Measurements from ENCODE around the gene FUCA1.
"Not testable (repeated sequence)": the region's sequence is repeated elsewhere in the genome, so short reads cannot be mapped to it uniquely, and the experiment has no call there.

The FUCA1 gene

DNA sequence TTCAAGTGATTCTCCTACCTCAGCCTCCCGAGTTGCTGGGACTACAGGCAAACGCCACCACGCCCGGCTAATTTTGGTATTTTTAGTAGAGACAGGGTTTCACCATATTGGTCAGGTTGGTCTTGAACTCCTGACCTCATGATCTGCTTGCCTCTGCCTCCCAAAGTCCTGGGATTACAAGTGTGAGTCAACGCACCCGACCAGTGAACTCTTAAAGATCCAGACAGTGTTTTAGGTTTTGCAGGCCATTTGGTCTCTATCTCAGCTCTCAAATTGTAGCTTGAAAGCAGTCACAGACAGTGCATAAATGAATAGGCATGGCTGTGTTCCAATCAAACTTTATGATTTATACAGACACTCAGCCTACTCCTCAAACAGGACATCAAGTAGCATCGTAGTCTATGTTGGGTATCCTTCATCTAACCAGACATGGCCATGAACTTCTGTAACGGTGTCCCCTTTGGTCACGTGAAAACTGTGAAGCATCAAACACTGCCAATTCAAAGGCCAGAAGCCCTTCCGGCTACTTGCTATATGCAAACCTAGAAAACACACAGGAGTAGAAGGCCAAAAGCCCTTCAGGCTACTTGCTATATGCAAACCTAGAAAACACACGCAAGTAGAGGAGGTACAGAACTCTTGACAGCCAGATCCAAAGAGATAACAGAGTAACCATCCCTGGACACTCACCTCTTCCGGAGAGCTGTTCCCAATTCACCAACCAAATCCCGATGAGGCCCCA is 3.1 kb downstream of the FUCA1 start:
- no peak overlapping the region for H3K4me3 ChIP-seq (IDR thresholded peaks at IDR 0.05; ENCODE audit: insufficient read depth, low read depth, low read length)
- H3K27ac ChIP-seq = no peak overlapping the region
- peaks cover 2% of the 10 kb centered on the region; the same call in 1 of the 2 replicates for H3K36me3 ChIP-seq (ENCODE audit: insufficient read depth)
- H3K4me1 ChIP-seq (ENCODE audit: low read depth, poor library complexity, severe bottlenecking) = peaks cover 32% of the 10 kb centered on the region
- no peak overlapping the region for H3K9ac ChIP-seq
- no peak overlapping the region for H2AFZ ChIP-seq (ENCODE audit: low read depth)
- no peaks in the 10 kb centered on the region for H4K20me1 ChIP-seq (ENCODE audit: insufficient read depth)
- H3K79me2 ChIP-seq (ENCODE audit: insufficient read depth, low read depth) = no peaks in the 10 kb centered on the region
- peak overlapping the region; percentile 7; the same call in 1 of the 2 replicates for H3K4me2 ChIP-seq
- TF ChIP-seq, protein P1, sequence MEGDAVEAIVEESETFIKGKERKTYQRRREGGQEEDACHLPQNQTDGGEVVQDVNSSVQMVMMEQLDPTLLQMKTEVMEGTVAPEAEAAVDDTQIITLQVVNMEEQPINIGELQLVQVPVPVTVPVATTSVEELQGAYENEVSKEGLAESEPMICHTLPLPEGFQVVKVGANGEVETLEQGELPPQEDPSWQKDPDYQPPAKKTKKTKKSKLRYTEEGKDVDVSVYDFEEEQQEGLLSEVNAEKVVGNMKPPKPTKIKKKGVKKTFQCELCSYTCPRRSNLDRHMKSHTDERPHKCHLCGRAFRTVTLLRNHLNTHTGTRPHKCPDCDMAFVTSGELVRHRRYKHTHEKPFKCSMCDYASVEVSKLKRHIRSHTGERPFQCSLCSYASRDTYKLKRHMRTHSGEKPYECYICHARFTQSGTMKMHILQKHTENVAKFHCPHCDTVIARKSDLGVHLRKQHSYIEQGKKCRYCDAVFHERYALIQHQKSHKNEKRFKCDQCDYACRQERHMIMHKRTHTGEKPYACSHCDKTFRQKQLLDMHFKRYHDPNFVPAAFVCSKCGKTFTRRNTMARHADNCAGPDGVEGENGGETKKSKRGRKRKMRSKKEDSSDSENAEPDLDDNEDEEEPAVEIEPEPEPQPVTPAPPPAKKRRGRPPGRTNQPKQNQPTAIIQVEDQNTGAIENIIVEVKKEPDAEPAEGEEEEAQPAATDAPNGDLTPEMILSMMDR (conservative IDR thresholded peaks at IDR 0.05; ENCODE audit: low read depth, low read length) = no peak
- H3K27me3 ChIP-seq (ENCODE audit: insufficient read depth, low read depth) = no peaks in the 10 kb centered on the region

DNA sequence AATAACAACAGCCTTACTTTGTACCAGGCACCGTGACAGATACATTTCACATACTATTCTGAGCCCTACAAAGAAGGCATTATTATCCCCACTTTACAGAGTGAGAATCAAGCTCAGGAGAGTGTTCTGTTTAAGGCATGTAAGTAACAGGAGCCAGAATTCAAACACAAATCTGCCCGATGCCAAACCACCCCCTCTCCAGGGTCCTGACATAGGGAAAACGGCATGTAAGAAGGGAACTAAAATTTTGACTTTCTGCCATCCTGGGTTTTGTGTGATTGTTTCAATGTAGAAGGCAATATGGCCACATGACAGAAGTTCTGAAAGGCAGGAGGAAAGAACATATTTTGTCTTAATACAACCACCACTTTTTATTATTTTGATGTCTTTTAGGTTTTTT is 5.5 kb downstream of the FUCA1 start:
- TF ChIP-seq, protein P1 (conservative IDR thresholded peaks at IDR 0.05; ENCODE audit: low read depth, low read length) = no peak
- H3K4me2 ChIP-seq = no peak overlapping the region

DNA sequence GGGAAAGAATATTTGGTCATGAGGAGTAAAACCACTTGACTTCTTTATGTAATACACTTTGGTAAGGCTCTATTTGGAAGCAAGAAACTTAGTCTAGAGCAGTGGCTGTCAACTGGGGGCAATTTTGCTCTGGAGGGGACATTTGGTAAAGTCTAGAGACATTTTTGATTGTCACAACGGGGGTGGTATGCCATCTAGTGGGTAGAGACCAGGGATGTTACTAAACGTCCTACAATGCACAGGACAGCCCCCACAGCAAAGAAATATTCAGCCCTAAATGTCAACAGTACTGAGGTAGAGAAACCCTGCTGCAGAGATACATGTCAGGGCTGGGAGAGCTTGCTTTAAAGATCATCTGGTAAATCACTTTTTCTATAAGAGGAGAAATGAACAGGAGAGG is 13.5 kb downstream of the FUCA1 start:
- Histone ChIP-seq H3K27ac (no peak overlapping the region), H3K4me2 (no peak overlapping the region), H3K36me3 (ENCODE audit: insufficient read depth) (no peaks in the 10 kb centered on the region), H3K4me1 (ENCODE audit: low read depth, poor library complexity, severe bottlenecking) (no peaks in the 10 kb centered on the region), H3K79me2 (ENCODE audit: insufficient read depth, low read depth) (no peaks in the 10 kb centered on the region), H3K4me3 (IDR thresholded peaks at IDR 0.05; ENCODE audit: insufficient read depth, low read depth, low read length) (no peak overlapping the region), H3K9ac (no peak overlapping the region), H3K27me3 (ENCODE audit: insufficient read depth, low read depth) (no peaks in the 10 kb centered on the region), H2AFZ (ENCODE audit: low read depth) (no peak overlapping the region), H4K20me1 (ENCODE audit: insufficient read depth) (no peaks in the 10 kb centered on the region)
- TF ChIP-seq, protein P1 (conservative IDR thresholded peaks at IDR 0.05; ENCODE audit: low read depth, low read length) = peak; percentile 29; the same call in 1 of the 2 replicates

More for the DNA sequence above, 5.5 kb downstream of the FUCA1 start:
- H3K4me1 ChIP-seq (ENCODE audit: low read depth, poor library complexity, severe bottlenecking) = peaks cover 28% of the 10 kb centered on the region
- H3K9ac ChIP-seq = no peak overlapping the region
- H3K27me3 ChIP-seq (ENCODE audit: insufficient read depth, low read depth) = no peaks in the 10 kb centered on the region
- peaks cover 2% of the 10 kb centered on the region; the same call in 1 of the 2 replicates for H3K36me3 ChIP-seq (ENCODE audit: insufficient read depth)
- no peak overlapping the region for H3K4me3 ChIP-seq (IDR thresholded peaks at IDR 0.05; ENCODE audit: insufficient read depth, low read depth, low read length)
- no peak overlapping the region for H3K27ac ChIP-seq
- no peaks in the 10 kb centered on the region for H4K20me1 ChIP-seq (ENCODE audit: insufficient read depth)
- H2AFZ ChIP-seq (ENCODE audit: low read depth) = no peak overlapping the region
- H3K79me2 ChIP-seq (ENCODE audit: insufficient read depth, low read depth) = no peaks in the 10 kb centered on the region

DNA sequence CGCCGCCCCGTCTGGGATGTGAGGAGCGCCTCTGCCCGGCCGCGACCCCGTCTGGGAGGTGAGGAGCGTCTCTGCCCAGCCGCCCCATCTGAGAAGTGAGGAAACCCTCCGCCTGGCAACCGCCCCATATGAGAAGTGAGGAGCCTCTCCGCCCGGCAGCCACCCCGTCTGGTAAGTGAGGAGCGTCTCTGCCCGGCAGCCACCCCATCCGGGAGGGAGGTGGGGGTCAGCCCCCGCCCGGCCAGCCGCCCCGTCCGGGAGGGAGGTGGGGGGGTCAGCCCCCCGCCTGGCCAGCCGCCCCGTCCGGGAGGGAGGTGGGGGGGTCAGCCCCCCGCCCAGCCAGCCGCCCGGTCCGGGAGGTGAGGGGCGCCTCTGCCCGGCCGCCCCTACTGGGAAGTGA is 15.0 kb downstream of the FUCA1 start:
- H3K4me2 ChIP-seq; H3K27ac ChIP-seq; H3K27me3 ChIP-seq (ENCODE audit: insufficient read depth, low read depth); H2AFZ ChIP-seq (ENCODE audit: low read depth); H3K4me3 ChIP-seq (IDR thresholded peaks at IDR 0.05; ENCODE audit: insufficient read depth, low read depth, low read length); H3K36me3 ChIP-seq (ENCODE audit: insufficient read depth); H4K20me1 ChIP-seq (ENCODE audit: insufficient read depth); H3K4me1 ChIP-seq (ENCODE audit: low read depth, poor library complexity, severe bottlenecking); H3K79me2 ChIP-seq (ENCODE audit: insufficient read depth, low read depth); H3K9ac ChIP-seq: not testable (repeated sequence)

DNA sequence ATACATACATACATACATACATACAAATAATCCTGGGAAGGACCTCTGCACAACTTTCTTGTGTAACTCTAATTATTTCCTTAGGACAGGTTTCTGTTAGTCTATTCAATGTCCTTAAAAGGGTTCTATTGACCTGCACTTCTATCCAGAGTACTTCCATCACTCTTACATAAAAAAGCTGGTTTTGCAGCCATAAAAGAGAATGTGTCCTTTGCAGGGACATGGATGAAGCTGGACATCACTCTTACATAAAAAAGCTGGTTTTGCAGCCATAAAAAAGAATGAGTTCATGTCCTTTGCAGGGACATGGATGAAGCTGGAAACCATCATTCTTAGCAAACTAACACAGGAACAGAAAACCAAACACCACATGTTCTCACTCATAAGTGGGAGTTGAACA is 16.7 kb downstream of the FUCA1 start:
- not testable (repeated sequence) for H3K27me3 ChIP-seq (ENCODE audit: insufficient read depth, low read depth); H3K4me3 ChIP-seq (IDR thresholded peaks at IDR 0.05; ENCODE audit: insufficient read depth, low read depth, low read length); H3K79me2 ChIP-seq (ENCODE audit: insufficient read depth, low read depth); H3K4me1 ChIP-seq (ENCODE audit: low read depth, poor library complexity, severe bottlenecking); H3K36me3 ChIP-seq (ENCODE audit: insufficient read depth); H3K4me2 ChIP-seq; H3K27ac ChIP-seq; H2AFZ ChIP-seq (ENCODE audit: low read depth); H3K9ac ChIP-seq; H4K20me1 ChIP-seq (ENCODE audit: insufficient read depth)

Data from KMS-11 (cell line).